GM23338 (cell line): ENCODE data around the gene RAP1GAP2. TPM values are rescaled to one million over a fixed set of nuclear protein-coding genes. Genes with fewer than 3 reads are reported as not detected.

Experiments
- ATAC-seq: fragments of 200-7000 bp; cut with Tn5 transposase; 3 replicates; pipeline ENCODE4 v1.9.1; 2020
- DNase-seq: peaks from one replicate; pipeline ENCODE4 v3.0.0-alpha.2; 2015; ENCODE audit warnings: low spot score
- H2AFZ ChIP-seq: fragments of 200-600 bp; sonication (generic); 2 replicates; pipeline ENCODE4 v1.8.0; 2016; ENCODE audit warnings: antibody characterized with exemption, mild to moderate bottlenecking, moderate library complexity
- H3F3A ChIP-seq: fragments of 200-600 bp; sonication (generic); replicated peaks from 2 replicates; pipeline ENCODE4 v1.8.0; 2017; ENCODE audit warnings: antibody characterized with exemption, mixed run types, low read depth
- H3K27ac ChIP-seq: fragments of 200-600 bp; sonication (generic); 2 replicates; pipeline ENCODE4 v1.6.1; 2016; ENCODE audit warnings: low read depth
- H3K27me3 ChIP-seq: fragments of 200-600 bp; sonication (generic); 2 replicates; pipeline ENCODE4 v1.8.0; 2016; ENCODE audit warnings: mild to moderate bottlenecking, mixed run types, moderate library complexity; ENCODE audit not compliant: insufficient read depth
- H3K36me3 ChIP-seq: fragments of 200-600 bp; sonication (generic); 2 replicates; pipeline ENCODE4 v1.8.0; 2016; ENCODE audit warnings: mild to moderate bottlenecking; ENCODE audit not compliant: insufficient read depth
- H3K4me1 ChIP-seq: fragments of 200-600 bp; sonication (generic); 2 replicates; pipeline ENCODE4 v1.8.0; 2016; ENCODE audit warnings: mild to moderate bottlenecking, moderate library complexity; ENCODE audit not compliant: insufficient read depth
- H3K4me2 ChIP-seq: fragments of 200-600 bp; sonication (generic); 2 replicates; pipeline ENCODE4 v1.7.1; 2017; ENCODE audit warnings: mixed run types
- H3K4me3 ChIP-seq: fragments of 200-600 bp; sonication (generic); 2 replicates; pipeline ENCODE4 v1.6.1; 2016; ENCODE audit warnings: mixed run types
- H3K79me2 ChIP-seq: fragments of 200-600 bp; sonication (generic); replicated peaks from 2 replicates; pipeline ENCODE4 v1.8.0; 2017; ENCODE audit warnings: mild to moderate bottlenecking; ENCODE audit not compliant: insufficient read depth
- H3K9me2 ChIP-seq: fragments of 200-600 bp; sonication (generic); 2 replicates; pipeline ENCODE4 v1.8.0; 2017; ENCODE audit not compliant: insufficient read depth
- H4K20me1 ChIP-seq: fragments of 200-600 bp; sonication (generic); replicated peaks from 2 replicates; pipeline ENCODE4 v1.8.0; 2017; ENCODE audit warnings: mild to moderate bottlenecking; ENCODE audit not compliant: insufficient read depth
- H3K27ac Mint-ChIP-seq: 2 replicates; pipeline ENCODE4 v1.8.0; 2020; ENCODE audit warnings: inconsistent platforms, mild to moderate bottlenecking, moderate library complexity, mixed read lengths
- H3K27me3 Mint-ChIP-seq: 3 replicates; pipeline ENCODE4 v1.8.0; 2022; ENCODE audit warnings: low read depth, mild to moderate bottlenecking, moderate library complexity, mixed read lengths, inconsistent platforms; ENCODE audit not compliant: insufficient read depth, poor library complexity
- H3K36me3 Mint-ChIP-seq: 3 replicates; pipeline ENCODE4 v1.8.0; 2021; ENCODE audit warnings: low read depth, mild to moderate bottlenecking, inconsistent platforms, moderate library complexity, mixed read lengths
- H3K4me1 Mint-ChIP-seq: 3 replicates; pipeline ENCODE4 v1.8.0; 2020; ENCODE audit warnings: mild to moderate bottlenecking, inconsistent platforms, mixed read lengths
- H3K4me3 Mint-ChIP-seq: 3 replicates; pipeline ENCODE4 v1.8.0; 2021; ENCODE audit warnings: moderate library complexity, mild to moderate bottlenecking, inconsistent platforms, mixed read lengths
- H3K9me3 Mint-ChIP-seq: 3 replicates; pipeline ENCODE4 v1.8.0; 2020; ENCODE audit warnings: moderate library complexity, mild to moderate bottlenecking, inconsistent platforms, mixed read lengths
- CREB1 ChIP-seq: fragments of 250-450 bp; sonication (Bioruptor Pico); IDR thresholded peaks from 2 replicates; pipeline ENCODE4 v1.5.0; 2020; ENCODE audit warnings: low read depth, mild to moderate bottlenecking, moderate library complexity
- EZH2phosphoT487 ChIP-seq: fragments of 200-600 bp; sonication (generic); IDR thresholded peaks from one replicate; pipeline ENCODE4 v1.8.1; 2018; ENCODE audit warnings: antibody characterized with exemption; ENCODE audit not compliant: unreplicated experiment
- JUNB ChIP-seq: IDR thresholded peaks from one replicate; pipeline ENCODE4 v1.6.1; 2016; ENCODE audit warnings: antibody characterized with exemption; ENCODE audit not compliant: unreplicated experiment
- NANOG ChIP-seq: IDR thresholded peaks from 2 replicates; pipeline ENCODE4 v1.6.1; 2016; ENCODE audit warnings: antibody characterized with exemption, borderline replicate concordance
- POLR2AphosphoS5 ChIP-seq: IDR thresholded peaks from 2 replicates; pipeline ENCODE4 v1.6.1; 2016; ENCODE audit warnings: antibody characterized with exemption, low read depth
- REST ChIP-seq: IDR thresholded peaks from one replicate; pipeline ENCODE4 v1.6.1; 2018; ENCODE audit warnings: antibody characterized with exemption; ENCODE audit not compliant: unreplicated experiment
- STAT1 ChIP-seq: IDR thresholded peaks from one replicate; pipeline ENCODE4 v1.6.1; 2016; ENCODE audit warnings: antibody characterized with exemption; ENCODE audit not compliant: unreplicated experiment
- ZNF114 ChIP-seq: fragments of 250-450 bp; sonication (Bioruptor Pico); IDR thresholded peaks from 2 replicates; pipeline ENCODE4 v1.5.0; 2020; ENCODE audit warnings: mild to moderate bottlenecking, moderate library complexity
- ZNF462 ChIP-seq: fragments of 250-450 bp; sonication (Bioruptor Pico); IDR thresholded peaks from 2 replicates; pipeline ENCODE4 v1.5.0; 2020; ENCODE audit warnings: mild to moderate bottlenecking, moderate library complexity
- polyA plus RNA-seq: library from polyadenylated mRNA; unstranded; fragments of >200 nt; fragmentation: Nextera tagmentation; extraction: Ambion mirVana; gene quantifications from 2 replicates; pipeline ENCODE4 v1.2.1, GENCODE V29; 2016
- total RNA-seq: library from RNA; depleted of rRNA; stranded (reverse); fragments of >200 nt; shearing (Covaris generic); gene quantifications from 2 replicates; pipeline ENCODE4 v1.2.3, GENCODE V29; 2014

The RAP1GAP2 gene
- total and polyA plus RNA-seq, 2 experiments from 2014 or later: 17.8 to 46.1 TPM

- H3K4me1 Mint-ChIP-seq: peaks cover 6% of the 10 kb centered on the region; the same call in 2 of the 3 replicates
- no peaks in the 10 kb centered on the region; the same call in 2 of the 3 replicates for H3K9me3 Mint-ChIP-seq
- no peak overlapping the region for H3K4me2 ChIP-seq
- no peak for ATAC-seq
- peaks cover 5% of the 10 kb centered on the region; the same call in 1 of the 2 replicates for H3K4me1 ChIP-seq
- no peak overlapping the region for H3K27ac ChIP-seq
- H3K27me3 ChIP-seq: no peaks in the 10 kb centered on the region
- no peak overlapping the region for H3K4me3 Mint-ChIP-seq
- no peak overlapping the region for H3K4me3 ChIP-seq
- TF ChIP-seq ZNF462 (CRISPR knock-in tag) (no peak), ZNF114 (CRISPR knock-in tag) (no peak), JUNB (no peak), EZH2phosphoT487 (no peak), REST (no peak), STAT1 (no peak), CREB1 (no peak), NANOG (no peak), POLR2AphosphoS5 (no peak)
- no peaks in the 10 kb centered on the region; the same call in 2 of the 3 replicates for H3K36me3 Mint-ChIP-seq
- no peaks in the 10 kb centered on the region for H3K79me2 ChIP-seq
- H3K9me2 ChIP-seq: no peaks in the 10 kb centered on the region
- no peaks in the 10 kb centered on the region for H3K36me3 ChIP-seq
- peaks cover 7% of the 10 kb centered on the region for H3K27me3 Mint-ChIP-seq
- no peak for DNase-seq
- no peak overlapping the region for H3K27ac Mint-ChIP-seq
- H4K20me1 ChIP-seq: 0 out of 2 replicates have a peak, but pooled peaks cover 2% of the 10 kb centered on the region
- H2AFZ ChIP-seq: no peak overlapping the region
- H3F3A ChIP-seq: no peaks in the 10 kb centered on the region; the same call in 1 of the 2 replicates
Measured at GRCh38 chr17:2830678-2831077, 34.4 kb downstream of the RAP1GAP2 start.
